C4-2B (cell line): ENCODE results near the gene AKNA.

ENCODE experiments used
- CTCF ChIP-seq: fragments of 450-650 bp; conservative IDR thresholded peaks from 2 replicates; pipeline ENCODE4 v1.5.1; 2017; ENCODE audit warnings: mild to moderate bottlenecking
- ZFX ChIP-seq: fragments of 450-650 bp; IDR thresholded peaks from 2 replicates; pipeline ENCODE4 v1.6.1; 2017

GRCh38 chr9:114344692-114345091 is 43.1 kb downstream of the AKNA start:
- TF ChIP-seq CTCF (no peak), ZFX (no peak)
